Loucy (cell line): ENCODE data around the gene RASSF7.

Experiments used
- EZH2phosphoT487 ChIP-seq: fragments of 200-600 bp; IDR thresholded peaks from 2 replicates; pipeline ENCODE4 v1.6.1; 2018; ENCODE audit warnings: antibody characterized with exemption, mild to moderate bottlenecking, moderate library complexity, borderline replicate concordance
- TF ChIP-seq, protein P1 (sequence below): fragments of 200-600 bp; sonication (generic); conservative IDR thresholded peaks from 2 replicates; pipeline ENCODE4 v1.5.1; 2014; ENCODE audit warnings: mild to moderate bottlenecking, antibody characterized with exemption, low read length

DNA sequence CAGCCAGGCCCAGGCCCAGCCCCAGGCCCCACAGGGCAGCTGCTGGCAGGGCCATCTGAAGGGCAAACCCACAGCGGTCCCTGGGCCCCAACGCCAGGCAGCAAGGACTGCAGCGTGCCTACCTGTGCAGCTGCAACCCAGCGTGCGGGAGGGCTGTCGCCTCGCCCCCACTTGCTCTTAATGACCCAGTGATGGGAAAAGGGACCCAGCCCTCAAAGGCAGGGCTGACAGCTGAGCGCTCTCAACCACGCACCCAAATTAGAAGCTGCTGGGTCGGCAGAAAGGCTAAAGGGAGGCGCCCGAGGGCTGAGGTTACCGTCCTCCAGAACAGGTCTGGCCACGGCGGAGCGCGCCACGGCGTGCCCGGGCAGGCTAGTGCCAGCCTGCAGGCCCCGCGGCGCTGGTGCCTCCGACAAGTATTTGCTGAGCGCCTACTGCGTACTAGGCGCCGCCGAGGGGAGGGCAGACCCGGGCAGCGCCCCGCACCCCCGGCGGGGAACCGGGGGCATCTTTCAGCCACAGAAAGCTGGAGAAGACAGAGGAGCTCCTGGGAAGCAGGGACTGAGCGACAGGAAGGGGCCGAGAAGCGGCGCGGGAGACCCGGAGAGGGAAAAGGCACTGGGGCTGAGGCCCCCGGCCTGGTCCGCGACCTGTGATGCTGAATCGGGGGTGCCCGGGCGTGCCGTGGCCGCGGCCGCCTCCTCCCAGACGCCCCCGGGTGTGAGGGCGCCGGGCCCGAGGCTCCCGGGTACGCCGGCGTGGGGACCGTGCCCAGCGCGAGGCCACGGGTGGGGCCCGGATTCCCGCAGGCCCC is 26.2 kb upstream of the RASSF7 start:
- TF ChIP-seq, protein P1, sequence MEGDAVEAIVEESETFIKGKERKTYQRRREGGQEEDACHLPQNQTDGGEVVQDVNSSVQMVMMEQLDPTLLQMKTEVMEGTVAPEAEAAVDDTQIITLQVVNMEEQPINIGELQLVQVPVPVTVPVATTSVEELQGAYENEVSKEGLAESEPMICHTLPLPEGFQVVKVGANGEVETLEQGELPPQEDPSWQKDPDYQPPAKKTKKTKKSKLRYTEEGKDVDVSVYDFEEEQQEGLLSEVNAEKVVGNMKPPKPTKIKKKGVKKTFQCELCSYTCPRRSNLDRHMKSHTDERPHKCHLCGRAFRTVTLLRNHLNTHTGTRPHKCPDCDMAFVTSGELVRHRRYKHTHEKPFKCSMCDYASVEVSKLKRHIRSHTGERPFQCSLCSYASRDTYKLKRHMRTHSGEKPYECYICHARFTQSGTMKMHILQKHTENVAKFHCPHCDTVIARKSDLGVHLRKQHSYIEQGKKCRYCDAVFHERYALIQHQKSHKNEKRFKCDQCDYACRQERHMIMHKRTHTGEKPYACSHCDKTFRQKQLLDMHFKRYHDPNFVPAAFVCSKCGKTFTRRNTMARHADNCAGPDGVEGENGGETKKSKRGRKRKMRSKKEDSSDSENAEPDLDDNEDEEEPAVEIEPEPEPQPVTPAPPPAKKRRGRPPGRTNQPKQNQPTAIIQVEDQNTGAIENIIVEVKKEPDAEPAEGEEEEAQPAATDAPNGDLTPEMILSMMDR, result no peak
- TF ChIP-seq EZH2phosphoT487, result no peak
